Suprapubic skin (tissue), 4 donors: Measurements from ENCODE around the gene APRT. TPM values are rescaled to one million over a fixed set of nuclear protein-coding genes. Genes with fewer than 3 reads are reported as not detected.

Source experiments
- DNase-seq, 2 donors: peaks; one replicate each; pipeline ENCODE4 v3.0.0-alpha.2; 2019; ENCODE audit warnings: low spot score in 2 of 2
- H3K27ac ChIP-seq: fragments of 200-600 bp; sonication (generic); one replicate; pipeline ENCODE4 v1.5.1; 2019
- H3K27me3 ChIP-seq: fragments of 200-600 bp; sonication (generic); one replicate; pipeline ENCODE4 v1.5.1; 2019
- H3K36me3 ChIP-seq: fragments of 200-600 bp; sonication (generic); one replicate; pipeline ENCODE4 v1.5.1; 2019
- H3K4me1 ChIP-seq: fragments of 200-600 bp; sonication (generic); one replicate; pipeline ENCODE4 v1.5.1; 2019
- H3K4me3 ChIP-seq: fragments of 200-600 bp; sonication (generic); one replicate; pipeline ENCODE4 v1.5.1; 2019; ENCODE audit warnings: mild to moderate bottlenecking
- H3K9me3 ChIP-seq: fragments of 200-600 bp; sonication (generic); one replicate; pipeline ENCODE4 v1.5.1; 2019
- EP300 ChIP-seq: sonication (generic); formaldehyde crosslinking; IDR thresholded peaks from one replicate; pipeline ENCODE4 v1.6.1; 2017; ENCODE audit warnings: antibody characterized with exemption
- POLR2A ChIP-seq, 2 donors: fragments of 450-650 bp; IDR thresholded peaks; one replicate each; pipeline ENCODE4 v1.6.1; 2017; ENCODE audit warnings: antibody characterized with exemption in 2 of 2, mild to moderate bottlenecking in 2 of 2, moderate library complexity in 2 of 2
- POLR2AphosphoS5 ChIP-seq, 3 donors: sonication (generic); formaldehyde crosslinking; IDR thresholded peaks; one replicate each; pipeline ENCODE4 v1.6.1; 2017; ENCODE audit warnings: antibody characterized with exemption in 3 of 3
- WGBS: methylation state at CpG from one replicate; pipeline ENCODE4 v1.1.5; 2018; 5-methylcytosine and 5-hydroxymethylcytosine counted together
- total RNA-seq, 4 donors: library from RNA; depleted of rRNA; stranded (reverse); fragments of >200 nt; gene quantifications; one replicate each; pipeline ENCODE4 v1.1.0, GENCODE V29; 2016
- TF ChIP-seq, protein P1 (sequence below), 2 donors: fragments of 200-600 bp in 1 of 2; fragments of 450-650 bp in 1 of 2; sonication (generic) in 1 of 2; IDR thresholded peaks; one replicate each; pipeline ENCODE4 v1.5.1; 2016 to 2019; ENCODE audit warnings: antibody characterized with exemption in 2 of 2, mild to moderate bottlenecking in 1 of 2, moderate library complexity in 1 of 2

APRT gene
- total RNA-seq, 4 donors from 2014 or later, result 122 to 382 (median 250) TPM

DNA sequence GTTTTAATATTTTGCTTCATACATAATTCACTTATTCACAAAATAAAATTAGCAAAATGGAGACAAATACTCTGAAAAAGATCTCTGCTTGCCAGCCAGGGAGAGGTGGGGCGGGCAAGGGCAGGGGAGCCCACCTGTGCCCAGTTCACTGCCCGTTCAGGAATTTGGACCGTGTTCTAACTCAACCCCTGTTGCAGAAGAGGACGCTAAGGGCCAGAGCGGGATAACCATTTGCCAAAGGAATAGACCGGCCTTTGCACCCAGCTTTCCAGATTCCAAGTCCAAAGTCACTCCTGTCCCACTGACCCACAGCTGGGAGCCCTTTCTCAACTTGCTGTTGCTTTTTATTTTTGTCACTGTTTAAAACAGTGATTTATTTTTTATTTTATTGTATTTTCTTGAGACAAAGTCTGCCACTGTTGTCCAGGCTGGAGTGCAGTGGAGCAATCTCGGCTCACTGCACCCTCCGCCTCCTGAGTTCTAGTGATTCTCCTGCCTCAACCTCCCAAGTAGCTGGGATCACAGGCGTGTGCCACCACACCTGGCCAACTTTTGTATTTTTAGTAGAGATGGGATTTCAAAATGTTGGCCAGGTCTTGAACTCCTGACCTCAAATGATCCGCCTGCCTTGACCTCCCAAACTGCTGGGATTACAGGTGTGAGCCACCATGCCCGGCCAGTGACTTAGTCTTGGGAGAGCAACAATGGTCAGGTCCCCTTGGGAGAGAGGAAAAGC lies 24.0 kb downstream of the APRT start:
- H3K4me1 ChIP-seq, result peaks cover 46% of the 10 kb centered on the region
- H3K27me3 ChIP-seq, result peaks cover 20% of the 10 kb centered on the region
- no peak for DNase-seq
- no peak overlapping the region for H3K4me3 ChIP-seq
- TF ChIP-seq POLR2AphosphoS5 (IDR thresholded peaks at IDR 0.05) (no peak), POLR2A (IDR thresholded peaks at IDR 0.05) (no peak), EP300 (no peak)
- TF ChIP-seq, protein P1, sequence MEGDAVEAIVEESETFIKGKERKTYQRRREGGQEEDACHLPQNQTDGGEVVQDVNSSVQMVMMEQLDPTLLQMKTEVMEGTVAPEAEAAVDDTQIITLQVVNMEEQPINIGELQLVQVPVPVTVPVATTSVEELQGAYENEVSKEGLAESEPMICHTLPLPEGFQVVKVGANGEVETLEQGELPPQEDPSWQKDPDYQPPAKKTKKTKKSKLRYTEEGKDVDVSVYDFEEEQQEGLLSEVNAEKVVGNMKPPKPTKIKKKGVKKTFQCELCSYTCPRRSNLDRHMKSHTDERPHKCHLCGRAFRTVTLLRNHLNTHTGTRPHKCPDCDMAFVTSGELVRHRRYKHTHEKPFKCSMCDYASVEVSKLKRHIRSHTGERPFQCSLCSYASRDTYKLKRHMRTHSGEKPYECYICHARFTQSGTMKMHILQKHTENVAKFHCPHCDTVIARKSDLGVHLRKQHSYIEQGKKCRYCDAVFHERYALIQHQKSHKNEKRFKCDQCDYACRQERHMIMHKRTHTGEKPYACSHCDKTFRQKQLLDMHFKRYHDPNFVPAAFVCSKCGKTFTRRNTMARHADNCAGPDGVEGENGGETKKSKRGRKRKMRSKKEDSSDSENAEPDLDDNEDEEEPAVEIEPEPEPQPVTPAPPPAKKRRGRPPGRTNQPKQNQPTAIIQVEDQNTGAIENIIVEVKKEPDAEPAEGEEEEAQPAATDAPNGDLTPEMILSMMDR (IDR thresholded peaks at IDR 0.05), result no peak
- 93% methylated on average over 11 of the region's 11 CpGs for WGBS
- H3K9me3 ChIP-seq, result no peaks in the 10 kb centered on the region
- no peaks in the 10 kb centered on the region for H3K36me3 ChIP-seq
- H3K27ac ChIP-seq, result no peak overlapping the region

DNA sequence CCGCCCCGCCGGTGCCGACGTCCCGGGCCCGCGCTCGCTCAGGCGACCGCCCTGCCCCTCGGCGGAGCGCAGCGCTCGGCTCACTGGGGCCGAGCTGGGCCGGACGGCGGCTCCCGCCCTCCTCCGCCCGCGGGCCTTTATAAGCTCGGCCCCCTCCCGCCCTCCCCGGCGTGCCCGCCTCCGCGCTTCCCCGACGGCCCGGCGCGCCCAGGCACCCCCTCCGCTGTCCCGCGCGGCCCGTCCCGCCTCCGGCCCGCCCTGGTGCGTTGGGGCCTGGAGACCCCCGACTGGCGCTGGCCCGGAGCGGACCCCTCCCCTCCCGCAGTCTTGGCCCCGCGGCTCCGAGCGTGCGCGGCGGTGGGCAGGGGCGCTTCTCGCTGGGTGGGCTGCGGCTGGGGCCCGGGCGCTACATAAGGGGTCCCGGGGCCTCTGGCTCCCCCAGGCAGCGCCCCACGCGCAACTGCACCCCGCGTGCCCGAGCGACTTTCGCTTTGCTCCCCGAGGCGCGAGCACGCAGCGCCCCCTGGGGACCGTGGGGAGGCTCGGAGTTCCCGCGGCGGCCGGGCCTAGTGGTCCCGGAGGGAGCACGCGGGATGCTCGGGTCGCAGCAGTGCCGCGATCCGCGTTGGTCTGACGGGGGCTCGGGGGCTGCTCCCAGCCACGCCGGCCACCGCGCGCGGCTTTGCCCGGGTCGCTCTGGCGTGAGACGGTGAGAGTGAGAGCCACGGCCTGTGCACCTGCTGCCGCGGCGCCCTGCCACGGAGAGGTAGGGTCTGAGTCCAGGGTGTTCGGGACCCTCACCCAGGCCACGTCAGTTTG lies 26.4 kb downstream of the APRT start, which contains the start of gene PIEZO1:
PIEZO1 (minus strand) TSS at position 115 of the 819 bp plus-strand sequence. CDS start 256 bp downstream, outside the sequence.
- Histone ChIP-seq H3K27ac (peak within 1 kb of the TSS; percentile 97), H3K4me1 (peaks cover 55% of the 10 kb centered on the region)
- TF ChIP-seq EP300 (no peak), POLR2A (IDR thresholded peaks at IDR 0.05) (peak in 1 of 2 donors; percentile 25), POLR2AphosphoS5 (IDR thresholded peaks at IDR 0.05) (no peak)
- TF ChIP-seq, protein P1 (IDR thresholded peaks at IDR 0.05), result peak; percentile 75 to 91

GRCh38 chr16:88784856-88785105 lies 26.9 kb downstream of the APRT start:
- DNase-seq, result no peak
- Histone ChIP-seq H3K36me3 (no peaks in the 10 kb centered on the region), H3K4me1 (peaks cover 56% of the 10 kb centered on the region), H3K4me3 (peak overlapping the region; percentile 88), H3K9me3 (no peaks in the 10 kb centered on the region), H3K27ac (peak overlapping the region; percentile 97), H3K27me3 (no peaks in the 10 kb centered on the region)
- TF ChIP-seq POLR2AphosphoS5 (IDR thresholded peaks at IDR 0.05) (no peak), POLR2A (IDR thresholded peaks at IDR 0.05) (no peak)
- TF ChIP-seq, protein P1 (IDR thresholded peaks at IDR 0.05), result no peak
- WGBS, result no CpG with 5 or more reads among the region's 32 CpGs

More for the DNA sequence above, 26.4 kb downstream of the APRT start, which contains the start of gene PIEZO1:
- peaks cover under 1% of the 10 kb centered on the region for H3K27me3 ChIP-seq
- 15% methylated on average over 15 of the region's 110 CpGs for WGBS
- DNase-seq, result no peak
- H3K4me3 ChIP-seq, result peak within 1 kb of the TSS; percentile 88
- H3K9me3 ChIP-seq, result no peaks in the 10 kb centered on the region
- H3K36me3 ChIP-seq, result no peaks in the 10 kb centered on the region

DNA sequence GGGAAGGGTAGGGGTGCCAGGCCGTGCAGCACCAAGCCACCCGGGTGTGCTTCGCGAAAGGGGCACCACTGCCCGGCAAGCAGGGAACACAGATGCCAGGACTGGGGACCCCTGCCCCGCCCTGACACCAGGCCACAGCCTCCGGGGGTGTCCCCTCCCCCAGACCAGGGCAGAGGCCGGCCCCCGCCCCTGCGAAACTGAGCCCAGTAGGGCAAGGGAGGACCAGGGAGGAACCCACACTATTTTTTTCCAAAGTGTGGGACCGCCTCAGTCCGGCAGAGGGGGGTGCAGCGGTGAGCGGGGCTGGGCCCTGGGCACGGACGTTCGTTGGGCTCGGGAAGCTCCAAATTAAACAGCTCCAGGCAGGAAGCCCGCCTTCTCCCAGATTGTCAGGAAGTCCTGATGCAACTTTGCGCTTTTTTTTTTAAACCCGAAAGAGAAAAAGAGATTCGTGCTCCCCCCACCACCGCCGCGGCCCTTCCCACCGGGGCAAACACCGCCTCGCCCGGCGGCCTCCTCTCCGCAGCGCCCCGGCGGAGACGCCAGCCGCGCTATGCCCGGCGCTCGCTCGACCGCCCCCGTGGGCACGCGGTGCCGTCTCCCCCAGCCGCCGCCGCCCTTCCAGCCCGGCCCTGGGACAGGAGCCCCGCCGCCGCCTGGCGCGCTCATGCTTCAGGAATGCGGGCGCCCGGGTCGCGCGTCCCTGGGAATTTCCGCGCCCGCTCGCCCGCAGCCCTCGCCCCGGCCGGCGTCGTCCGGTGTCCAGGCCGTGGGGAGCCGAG lies 27.5 kb downstream of the APRT start:
- Histone ChIP-seq H3K4me3 (peak overlapping the region; percentile 88), H3K9me3 (no peaks in the 10 kb centered on the region), H3K27me3 (no peaks in the 10 kb centered on the region), H3K36me3 (no peaks in the 10 kb centered on the region), H3K27ac (peak overlapping the region; percentile 97), H3K4me1 (peaks cover 61% of the 10 kb centered on the region)
- TF ChIP-seq POLR2A (IDR thresholded peaks at IDR 0.05), result no peak
- TF ChIP-seq, protein P1 (IDR thresholded peaks at IDR 0.05), result peak; percentile 56 to 71
- WGBS, result 4% methylated on average over 19 of the region's 74 CpGs
- peak; percentile 85 to 92 for DNase-seq
